Lower lobe of right lung (tissue), 2 donors: ENCODE data around the gene CTNNA2. TPM values are rescaled to one million over a fixed set of nuclear protein-coding genes. Genes with fewer than 3 reads are reported as not detected.

Source experiments
- ATAC-seq, 2 donors: fragments of 200-7000 bp; cut with Tn5 transposase; one replicate each; pipeline ENCODE4 v1.9.1; 2020 to 2022; ENCODE audit warnings: mild to moderate bottlenecking in 2 of 2, moderate library complexity in 2 of 2
- DNase-seq: peaks from one replicate; pipeline ENCODE4 v3.0.0-alpha.2; 2020
- H3K27ac ChIP-seq: fragments of 200-600 bp; one replicate; pipeline ENCODE4 v1.8.0; 2022
- H3K27me3 ChIP-seq: fragments of 200-600 bp; one replicate; pipeline ENCODE4 v1.8.0; 2022; ENCODE audit warnings: low read depth
- H3K36me3 ChIP-seq: fragments of 200-600 bp; one replicate; pipeline ENCODE4 v1.8.0; 2022; ENCODE audit warnings: mild to moderate bottlenecking
- H3K4me1 ChIP-seq: fragments of 200-600 bp; one replicate; pipeline ENCODE4 v1.8.0; 2022
- H3K4me3 ChIP-seq: fragments of 200-600 bp; one replicate; pipeline ENCODE4 v1.8.0; 2022; ENCODE audit warnings: mild to moderate bottlenecking
- H3K9me3 ChIP-seq: fragments of 200-600 bp; one replicate; pipeline ENCODE4 v1.8.0; 2022
- intact Hi-C: fragments of 100-400 bp; cut with DNase I; formaldehyde crosslinking; loops from one replicate; pipeline ENCODE4 v1.11.0; 2022
- total RNA-seq: library from RNA; stranded (reverse); fragmentation: NEBNext Ultra II Directional; extraction: Animal tissue kit (Norgen Biotek cat#: 25700); gene quantifications from one replicate; pipeline ENCODE4 v1.2.1, GENCODE V29; 2021
- TF ChIP-seq, protein P1 (sequence below): fragments of 200-600 bp; IDR thresholded peaks from one replicate; pipeline ENCODE4 v1.8.0; 2022; ENCODE audit warnings: antibody characterized with exemption, mild to moderate bottlenecking
- donor health status: DM: no; HTN: yes; CAD: no; lungs with severe emphysema.

The CTNNA2 gene
- total RNA-seq, 1 donor from 2014 or later: not detected

DNA sequence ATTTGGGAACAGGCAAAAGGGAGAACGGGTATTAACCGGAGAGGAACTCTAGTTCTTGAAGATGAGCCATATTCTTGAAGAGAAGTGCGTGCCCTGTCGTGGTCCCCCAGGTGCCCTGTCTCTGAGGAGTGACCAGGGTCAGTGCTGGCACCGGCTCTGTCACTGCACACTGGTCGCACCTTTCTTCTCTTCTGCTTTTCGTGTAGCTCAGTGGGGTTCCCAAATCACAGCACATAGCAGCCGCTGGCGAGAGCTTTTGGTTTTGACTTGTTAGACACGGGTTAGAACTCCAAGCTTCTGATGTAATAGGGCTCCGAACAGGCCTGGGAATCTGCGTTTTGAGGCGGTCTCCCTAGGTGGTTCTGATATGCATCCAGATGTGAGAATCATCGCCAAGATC is 810.1 kb downstream of the CTNNA2 start:
- TF ChIP-seq, protein P1, sequence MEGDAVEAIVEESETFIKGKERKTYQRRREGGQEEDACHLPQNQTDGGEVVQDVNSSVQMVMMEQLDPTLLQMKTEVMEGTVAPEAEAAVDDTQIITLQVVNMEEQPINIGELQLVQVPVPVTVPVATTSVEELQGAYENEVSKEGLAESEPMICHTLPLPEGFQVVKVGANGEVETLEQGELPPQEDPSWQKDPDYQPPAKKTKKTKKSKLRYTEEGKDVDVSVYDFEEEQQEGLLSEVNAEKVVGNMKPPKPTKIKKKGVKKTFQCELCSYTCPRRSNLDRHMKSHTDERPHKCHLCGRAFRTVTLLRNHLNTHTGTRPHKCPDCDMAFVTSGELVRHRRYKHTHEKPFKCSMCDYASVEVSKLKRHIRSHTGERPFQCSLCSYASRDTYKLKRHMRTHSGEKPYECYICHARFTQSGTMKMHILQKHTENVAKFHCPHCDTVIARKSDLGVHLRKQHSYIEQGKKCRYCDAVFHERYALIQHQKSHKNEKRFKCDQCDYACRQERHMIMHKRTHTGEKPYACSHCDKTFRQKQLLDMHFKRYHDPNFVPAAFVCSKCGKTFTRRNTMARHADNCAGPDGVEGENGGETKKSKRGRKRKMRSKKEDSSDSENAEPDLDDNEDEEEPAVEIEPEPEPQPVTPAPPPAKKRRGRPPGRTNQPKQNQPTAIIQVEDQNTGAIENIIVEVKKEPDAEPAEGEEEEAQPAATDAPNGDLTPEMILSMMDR: no peak
- Histone ChIP-seq H3K4me1 (no peaks in the 10 kb centered on the region), H3K36me3 (no peaks in the 10 kb centered on the region), H3K27me3 (peaks cover 16% of the 10 kb centered on the region), H3K27ac (no peak overlapping the region), H3K4me3 (no peak overlapping the region), H3K9me3 (no peaks in the 10 kb centered on the region)
- ATAC-seq: no peak
- intact Hi-C loops: no loop called here
- no peak for DNase-seq

GRCh38 chr2:80323610-80324009 is 810.8 kb downstream of the CTNNA2 start:
- Histone ChIP-seq H3K36me3 (no peaks in the 10 kb centered on the region), H3K27ac (no peak overlapping the region), H3K4me3 (no peak overlapping the region), H3K4me1 (no peaks in the 10 kb centered on the region), H3K9me3 (no peaks in the 10 kb centered on the region), H3K27me3 (peaks cover 16% of the 10 kb centered on the region)
- TF ChIP-seq, protein P1: no peak
- no peak for DNase-seq
- intact Hi-C loops: no loop called here
- ATAC-seq: no peak

GRCh38 chr2:80324525-80324924 is 811.7 kb downstream of the CTNNA2 start:
- Histone ChIP-seq H3K27ac (no peak overlapping the region), H3K27me3 (peaks cover 16% of the 10 kb centered on the region), H3K9me3 (no peaks in the 10 kb centered on the region), H3K36me3 (no peaks in the 10 kb centered on the region), H3K4me1 (no peaks in the 10 kb centered on the region), H3K4me3 (no peak overlapping the region)
- DNase-seq: no peak
- intact Hi-C loops: no loop called here
- ATAC-seq: no peak
- TF ChIP-seq, protein P1: no peak

DNA sequence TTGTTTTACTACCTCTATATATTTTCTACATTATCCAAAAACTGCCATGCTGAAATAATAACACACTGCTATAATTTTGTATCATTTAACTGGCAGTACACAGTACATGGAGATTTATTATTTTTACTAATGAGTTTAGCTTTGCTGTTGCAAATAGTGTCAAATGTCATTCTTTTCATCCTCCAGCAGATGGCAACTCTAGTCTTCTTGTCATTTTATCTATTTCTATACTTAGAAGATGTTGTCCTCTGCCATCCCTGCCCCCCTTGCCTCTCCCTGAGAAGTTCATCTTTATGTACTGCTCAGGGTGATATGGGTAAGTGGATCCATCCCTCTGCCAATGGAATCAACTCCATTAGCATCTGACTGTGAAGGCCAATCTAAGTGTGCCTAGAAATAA is 813.4 kb downstream of the CTNNA2 start:
- Histone ChIP-seq H3K9me3 (no peaks in the 10 kb centered on the region), H3K36me3 (no peaks in the 10 kb centered on the region), H3K4me1 (no peaks in the 10 kb centered on the region), H3K27me3 (peaks cover 13% of the 10 kb centered on the region), H3K27ac (no peak overlapping the region), H3K4me3 (no peak overlapping the region)
- TF ChIP-seq, protein P1: peak; percentile 20
- ATAC-seq (no peak), DNase-seq (no peak)
- intact Hi-C loops: no loop called here

DNA sequence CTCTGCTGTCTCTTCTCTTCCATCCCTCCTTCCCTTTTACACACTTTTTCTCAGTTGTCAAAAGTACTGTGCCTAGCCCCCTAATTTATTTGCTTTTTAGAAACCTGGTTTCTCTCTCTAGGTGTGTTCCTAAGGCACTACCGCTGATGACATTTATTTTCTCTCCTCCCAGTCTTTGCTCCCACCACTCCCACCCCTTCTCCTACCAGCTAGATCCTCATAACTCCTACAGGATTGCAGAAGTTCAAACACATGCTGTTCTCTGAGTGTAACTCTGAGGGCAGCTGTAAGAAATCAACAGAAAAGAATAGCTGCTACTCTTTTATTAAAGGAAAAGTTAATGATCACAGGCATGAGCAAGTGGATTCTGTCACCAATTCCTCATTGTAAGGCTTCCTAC is 814.0 kb downstream of the CTNNA2 start:
- intact Hi-C loops: no loop called here
- Histone ChIP-seq H3K27ac (no peak overlapping the region), H3K36me3 (no peaks in the 10 kb centered on the region), H3K4me3 (no peak overlapping the region), H3K4me1 (no peaks in the 10 kb centered on the region), H3K9me3 (no peaks in the 10 kb centered on the region), H3K27me3 (peaks cover 7% of the 10 kb centered on the region)
- ATAC-seq: no peak
- no peak for DNase-seq
- TF ChIP-seq, protein P1: no peak

- Histone ChIP-seq H3K27me3 (peaks cover 4% of the 10 kb centered on the region), H3K36me3 (no peaks in the 10 kb centered on the region), H3K27ac (no peak overlapping the region), H3K4me1 (no peaks in the 10 kb centered on the region), H3K4me3 (no peak overlapping the region), H3K9me3 (no peaks in the 10 kb centered on the region)
- DNase-seq: no peak
- TF ChIP-seq, protein P1: no peak
- ATAC-seq: no peak
- intact Hi-C loops: no loop called here
Measured at GRCh38 chr2:80328159-80328571, 815.3 kb downstream of the CTNNA2 start.
